Measurements from ENCODE around the gene NRARP.

NRARP gene

DNA sequence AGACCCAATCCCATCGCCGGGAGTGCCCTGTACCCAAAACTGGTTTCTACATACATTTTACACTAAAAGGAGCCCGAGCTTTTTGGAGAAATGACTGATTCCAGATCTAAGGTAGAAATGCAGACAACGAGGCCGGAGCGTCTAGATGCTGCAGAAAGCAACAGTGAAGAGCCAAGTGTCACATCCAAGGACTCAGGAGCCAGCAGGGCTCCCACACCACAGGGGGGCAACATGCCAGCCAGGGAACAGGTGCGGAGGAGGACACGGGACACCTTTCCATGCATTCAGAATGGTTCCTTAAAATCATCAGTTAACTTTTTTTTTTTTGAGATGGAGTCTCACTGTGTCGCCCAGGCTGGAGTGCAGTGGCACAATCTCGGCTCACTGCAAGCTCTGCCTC lies 23.1 kb upstream of the NRARP start:
- no peaks in the 10 kb centered on the region for H3K9me3 ChIP-seq (ENCODE audit: insufficient read depth, low read length)

DNA sequence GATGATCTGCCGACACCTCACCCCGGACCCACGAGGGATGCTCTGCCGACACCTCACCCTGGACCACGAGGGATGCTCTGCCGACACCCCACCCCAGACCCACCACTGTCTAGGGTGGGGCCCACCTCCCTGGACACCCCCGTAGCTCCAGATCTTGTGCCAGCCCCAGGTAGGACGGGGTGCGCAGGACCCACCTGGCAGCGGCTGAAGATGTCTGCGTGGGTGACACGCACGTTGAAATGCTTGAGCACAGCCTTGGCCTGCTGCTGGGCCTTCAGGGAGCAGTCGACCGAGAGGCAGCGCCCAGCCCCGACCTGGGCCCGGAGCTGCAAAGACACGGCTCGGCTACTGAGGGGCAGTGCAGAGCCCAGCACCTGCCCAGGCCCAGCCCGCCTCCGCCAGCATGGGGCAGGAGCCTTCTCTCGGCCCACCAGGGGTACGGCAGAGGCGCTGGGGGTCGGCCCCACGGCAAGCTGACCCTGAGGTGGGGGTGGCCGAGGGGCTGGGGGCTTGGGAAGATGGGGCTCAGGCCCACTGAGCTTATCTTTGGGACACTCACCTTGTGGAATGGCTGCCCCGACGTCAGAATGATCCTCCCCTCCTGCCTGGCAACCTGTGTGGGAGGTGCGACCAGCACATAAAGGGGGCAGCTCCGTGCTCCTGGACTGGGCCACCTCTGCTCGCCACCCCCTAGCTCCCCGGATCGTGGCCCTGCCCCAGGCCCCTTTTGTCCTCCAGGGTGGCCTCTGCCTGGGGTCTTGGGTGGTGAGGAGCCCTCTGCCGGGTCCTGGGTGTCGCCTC lies 21.7 kb upstream of the NRARP start:
- no peak for TF ChIP-seq EZH2phosphoT487 (IDR thresholded peaks at IDR 0.05; ENCODE audit: low read depth)
- TF ChIP-seq, protein P1, sequence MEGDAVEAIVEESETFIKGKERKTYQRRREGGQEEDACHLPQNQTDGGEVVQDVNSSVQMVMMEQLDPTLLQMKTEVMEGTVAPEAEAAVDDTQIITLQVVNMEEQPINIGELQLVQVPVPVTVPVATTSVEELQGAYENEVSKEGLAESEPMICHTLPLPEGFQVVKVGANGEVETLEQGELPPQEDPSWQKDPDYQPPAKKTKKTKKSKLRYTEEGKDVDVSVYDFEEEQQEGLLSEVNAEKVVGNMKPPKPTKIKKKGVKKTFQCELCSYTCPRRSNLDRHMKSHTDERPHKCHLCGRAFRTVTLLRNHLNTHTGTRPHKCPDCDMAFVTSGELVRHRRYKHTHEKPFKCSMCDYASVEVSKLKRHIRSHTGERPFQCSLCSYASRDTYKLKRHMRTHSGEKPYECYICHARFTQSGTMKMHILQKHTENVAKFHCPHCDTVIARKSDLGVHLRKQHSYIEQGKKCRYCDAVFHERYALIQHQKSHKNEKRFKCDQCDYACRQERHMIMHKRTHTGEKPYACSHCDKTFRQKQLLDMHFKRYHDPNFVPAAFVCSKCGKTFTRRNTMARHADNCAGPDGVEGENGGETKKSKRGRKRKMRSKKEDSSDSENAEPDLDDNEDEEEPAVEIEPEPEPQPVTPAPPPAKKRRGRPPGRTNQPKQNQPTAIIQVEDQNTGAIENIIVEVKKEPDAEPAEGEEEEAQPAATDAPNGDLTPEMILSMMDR (IDR thresholded peaks at IDR 0.05; ENCODE audit: low read depth, low read length): no peak

More for the DNA sequence above, 23.1 kb upstream of the NRARP start:
- Histone ChIP-seq H3K27ac (ENCODE audit: low read length) (no peak overlapping the region), H3K36me3 (replicated peaks; ENCODE audit: low read depth, low read length) (no peaks in the 10 kb centered on the region), H3K9ac (ENCODE audit: low read length) (no peak overlapping the region), H3K27me3 (ENCODE audit: low read depth, low read length) (no peaks in the 10 kb centered on the region), H2AFZ (ENCODE audit: low read depth, low read length) (no peak overlapping the region), H4K20me1 (ENCODE audit: insufficient read depth, low read length) (no peaks in the 10 kb centered on the region), H3K79me2 (ENCODE audit: low read length) (no peaks in the 10 kb centered on the region), H3K4me1 (ENCODE audit: low read length) (peaks cover 31% of the 10 kb centered on the region), H3K4me2 (ENCODE audit: low read length) (no peak overlapping the region), H3K4me3 (ENCODE audit: low read length) (no peak overlapping the region)
- TF ChIP-seq, protein P1 (IDR thresholded peaks at IDR 0.05; ENCODE audit: low read depth, low read length): no peak
- TF ChIP-seq EZH2phosphoT487 (IDR thresholded peaks at IDR 0.05; ENCODE audit: low read depth): no peak

DNA sequence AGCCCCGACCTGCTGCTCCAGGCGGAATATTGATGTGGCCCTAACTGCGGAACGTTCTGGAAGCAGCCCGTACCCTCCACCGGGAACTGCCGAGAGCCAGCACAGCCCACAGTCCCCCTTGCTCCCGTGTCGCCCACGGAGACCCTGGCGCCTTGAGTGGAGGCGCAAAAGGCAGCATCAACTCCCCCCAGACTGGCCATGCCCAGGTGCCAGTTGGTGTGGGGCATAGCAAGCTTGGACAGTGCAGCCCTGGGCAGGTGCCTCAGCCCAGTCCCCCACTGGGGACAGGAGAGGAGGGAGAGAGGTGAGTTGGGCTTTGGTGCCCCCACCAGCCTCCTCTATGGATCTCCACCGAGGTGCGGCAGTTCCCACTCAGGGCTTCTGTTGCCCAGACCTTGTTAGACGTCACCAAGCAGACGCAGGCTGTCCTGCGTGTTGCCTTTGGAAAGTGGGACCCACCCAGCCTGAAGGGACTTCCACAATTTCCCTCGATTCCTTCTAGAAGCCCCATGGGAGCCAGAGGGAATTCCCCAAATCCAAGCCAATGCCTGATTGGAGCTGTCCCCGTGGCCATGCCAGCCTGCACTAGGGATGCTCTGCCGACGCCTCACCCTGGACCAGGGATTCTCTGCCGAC lies 19.8 kb upstream of the NRARP start:
- no peak overlapping the region for H3K4me3 ChIP-seq (ENCODE audit: low read length)
- H3K36me3 ChIP-seq (replicated peaks; ENCODE audit: low read depth, low read length): no peaks in the 10 kb centered on the region
- H3K4me1 ChIP-seq (ENCODE audit: low read length): peaks cover 30% of the 10 kb centered on the region
- no peak overlapping the region for H3K4me2 ChIP-seq (ENCODE audit: low read length)
- no peak for TF ChIP-seq EZH2phosphoT487 (IDR thresholded peaks at IDR 0.05; ENCODE audit: low read depth)
- TF ChIP-seq, protein P1 (IDR thresholded peaks at IDR 0.05; ENCODE audit: low read depth, low read length): no peak
- no peak overlapping the region for H2AFZ ChIP-seq (ENCODE audit: low read depth, low read length)
- H3K27ac ChIP-seq (ENCODE audit: low read length): no peak overlapping the region
- no peaks in the 10 kb centered on the region for H3K79me2 ChIP-seq (ENCODE audit: low read length)
- no peaks in the 10 kb centered on the region for H3K27me3 ChIP-seq (ENCODE audit: low read depth, low read length)
- no peak overlapping the region for H3K9ac ChIP-seq (ENCODE audit: low read length)
- no peaks in the 10 kb centered on the region for H3K9me3 ChIP-seq (ENCODE audit: insufficient read depth, low read length)
- no peaks in the 10 kb centered on the region for H4K20me1 ChIP-seq (ENCODE audit: insufficient read depth, low read length)

More for the DNA sequence above, 21.7 kb upstream of the NRARP start:
- Histone ChIP-seq H3K4me3 (ENCODE audit: low read length) (no peak overlapping the region), H3K27ac (ENCODE audit: low read length) (no peak overlapping the region), H3K27me3 (ENCODE audit: low read depth, low read length) (no peaks in the 10 kb centered on the region), H3K9me3 (ENCODE audit: insufficient read depth, low read length) (no peaks in the 10 kb centered on the region), H3K79me2 (ENCODE audit: low read length) (no peaks in the 10 kb centered on the region), H4K20me1 (ENCODE audit: insufficient read depth, low read length) (no peaks in the 10 kb centered on the region), H3K9ac (ENCODE audit: low read length) (no peak overlapping the region), H3K4me2 (ENCODE audit: low read length) (no peak overlapping the region), H2AFZ (ENCODE audit: low read depth, low read length) (no peak overlapping the region), H3K36me3 (replicated peaks; ENCODE audit: low read depth, low read length) (no peaks in the 10 kb centered on the region), H3K4me1 (ENCODE audit: low read length) (peaks cover 31% of the 10 kb centered on the region)
